ENCODE measurements around the gene SWI5.

GRCh38 chr9:128252317-128253139, 23.5 kb upstream of the SWI5 start:
- TF ChIP-seq, protein P1, sequence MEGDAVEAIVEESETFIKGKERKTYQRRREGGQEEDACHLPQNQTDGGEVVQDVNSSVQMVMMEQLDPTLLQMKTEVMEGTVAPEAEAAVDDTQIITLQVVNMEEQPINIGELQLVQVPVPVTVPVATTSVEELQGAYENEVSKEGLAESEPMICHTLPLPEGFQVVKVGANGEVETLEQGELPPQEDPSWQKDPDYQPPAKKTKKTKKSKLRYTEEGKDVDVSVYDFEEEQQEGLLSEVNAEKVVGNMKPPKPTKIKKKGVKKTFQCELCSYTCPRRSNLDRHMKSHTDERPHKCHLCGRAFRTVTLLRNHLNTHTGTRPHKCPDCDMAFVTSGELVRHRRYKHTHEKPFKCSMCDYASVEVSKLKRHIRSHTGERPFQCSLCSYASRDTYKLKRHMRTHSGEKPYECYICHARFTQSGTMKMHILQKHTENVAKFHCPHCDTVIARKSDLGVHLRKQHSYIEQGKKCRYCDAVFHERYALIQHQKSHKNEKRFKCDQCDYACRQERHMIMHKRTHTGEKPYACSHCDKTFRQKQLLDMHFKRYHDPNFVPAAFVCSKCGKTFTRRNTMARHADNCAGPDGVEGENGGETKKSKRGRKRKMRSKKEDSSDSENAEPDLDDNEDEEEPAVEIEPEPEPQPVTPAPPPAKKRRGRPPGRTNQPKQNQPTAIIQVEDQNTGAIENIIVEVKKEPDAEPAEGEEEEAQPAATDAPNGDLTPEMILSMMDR (conservative IDR thresholded peaks at IDR 0.05 in 1 of 2, IDR thresholded peaks at IDR 0.05 in 1 of 2; ENCODE audit: low read depth in 1 of 2, low read length in 2 of 2) = no peak
- no peak for TF ChIP-seq EZH2 (IDR thresholded peaks at IDR 0.05; ENCODE audit: low read length, missing control alignments)
